Lung microvascular endothelial cell (primary cell): Measurements from ENCODE around the gene SLMAP. TPM values are rescaled to one million over a fixed set of nuclear protein-coding genes. Genes with fewer than 3 reads are reported as not detected.
"Not testable (repeated sequence)": the region's sequence is repeated elsewhere in the genome, so short reads cannot be mapped to it uniquely, and the experiment has no call there.

Source experiments
- DNase-seq, 2 donors: peaks; one replicate each; pipeline versions ENCODE4 v3.0.0 to v3.0.0-alpha.2; 2010; ENCODE audit warnings: low read depth in 2 of 2
- total RNA-seq: library from RNA; depleted of rRNA; stranded (reverse); fragments of >200 nt; gene quantifications from 2 replicates; pipeline ENCODE4 v1.2.1, GENCODE V29; 2014

Gene SLMAP
- total RNA-seq, 1 donor from 2014 or later: 27.6 TPM

GRCh38 chr3:57792198-57792597 lies 36.1 kb downstream of the SLMAP start:
- DNase-seq: no peak

DNA sequence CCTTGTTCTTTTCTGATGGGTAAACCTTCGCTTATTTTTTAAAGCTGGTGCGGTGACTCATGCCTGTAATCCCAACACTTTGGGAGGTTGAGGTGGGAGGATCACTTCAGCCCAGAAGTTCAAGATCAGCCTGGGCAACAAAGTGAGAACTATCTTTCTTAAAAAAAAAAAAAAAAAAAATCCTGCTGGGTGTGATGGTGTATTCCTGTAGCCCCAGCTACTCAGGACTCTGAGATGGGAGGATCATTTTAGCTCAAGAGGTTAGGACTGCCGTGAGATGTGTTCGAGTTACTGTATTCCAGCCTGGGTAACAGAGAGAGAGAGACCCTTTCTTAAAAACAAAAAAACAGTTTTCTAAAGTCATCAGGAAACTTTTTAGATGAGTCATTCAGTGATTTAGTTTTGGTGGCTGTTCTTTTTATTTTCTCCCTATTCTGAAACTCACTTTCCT lies 37.7 kb downstream of the SLMAP start:
- DNase-seq: peak in 1 of 2 donors; percentile 16

DNA sequence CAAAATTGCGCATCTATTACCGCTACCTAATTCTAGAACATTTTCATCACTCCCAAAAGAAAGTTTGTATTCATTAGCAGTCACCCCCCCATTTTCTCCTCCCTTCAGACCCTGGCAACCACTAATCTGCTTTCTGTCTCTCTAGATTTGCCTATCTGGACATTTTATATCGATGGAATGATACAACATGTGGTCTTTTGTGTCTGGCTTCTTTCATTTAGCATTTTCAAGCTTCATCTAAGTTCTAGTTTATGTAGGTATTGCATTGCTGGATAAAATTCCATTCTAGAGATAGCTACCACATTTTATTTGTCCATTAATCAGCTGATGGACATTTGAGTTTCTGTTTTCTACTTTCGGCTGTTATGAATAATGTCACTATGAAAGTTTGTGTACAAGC lies 38.4 kb downstream of the SLMAP start:
- DNase-seq: no peak

GRCh38 chr3:57794951-57795350 lies 38.8 kb downstream of the SLMAP start:
- no peak for DNase-seq

- peak; percentile 23 to 46 for DNase-seq
Observed at GRCh38 chr3:57796261-57796660, 40.2 kb downstream of the SLMAP start.

DNA sequence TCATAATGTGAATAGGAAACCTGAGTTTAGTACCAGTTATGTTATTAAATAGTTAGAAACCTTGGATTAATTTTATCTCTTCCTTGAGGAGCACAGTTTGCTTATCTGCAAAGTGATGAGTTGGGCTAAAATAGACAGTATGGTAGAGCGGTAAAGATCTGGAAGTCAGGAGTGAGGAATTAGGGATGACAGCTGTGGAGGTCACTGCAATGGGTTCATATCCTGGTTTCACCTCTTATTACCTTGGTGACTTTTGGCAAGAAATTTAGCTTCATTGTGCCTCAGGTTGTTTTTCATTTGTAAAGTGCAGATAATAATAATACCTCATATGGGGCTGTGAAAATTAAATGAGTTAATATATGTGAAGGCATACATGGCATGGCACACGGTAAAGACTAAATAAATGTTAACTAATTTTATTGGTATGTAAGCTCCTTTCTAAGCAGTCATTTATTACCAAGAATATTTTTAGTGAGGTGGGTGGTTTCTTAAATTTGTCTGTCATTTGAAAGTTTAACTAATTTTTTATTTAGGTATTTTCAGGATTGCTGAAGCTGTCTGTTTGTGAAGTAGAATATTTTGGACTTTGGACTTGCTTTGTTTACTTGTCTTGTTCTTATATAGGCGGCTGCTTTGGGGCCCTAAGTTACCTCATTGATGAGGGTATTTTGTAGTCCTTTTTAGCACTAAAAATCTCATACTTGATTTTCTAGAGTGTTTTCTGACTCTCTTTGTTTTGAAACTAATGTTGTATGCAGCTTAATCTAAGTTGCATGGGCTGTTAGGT lies 41.8 kb downstream of the SLMAP start:
- DNase-seq: no peak

- DNase-seq: peak; percentile 54 to 95
Observed at GRCh38 chr3:57803647-57804081, 47.6 kb downstream of the SLMAP start.

- no peak for DNase-seq
Observed at GRCh38 chr3:57805266-57805665, 49.2 kb downstream of the SLMAP start.

GRCh38 chr3:57805674-57806073 lies 49.6 kb downstream of the SLMAP start:
- DNase-seq: peak in 1 of 2 donors; percentile 86

- not testable (repeated sequence) for DNase-seq
Observed at GRCh38 chr3:57806195-57806594, 50.1 kb downstream of the SLMAP start.

GRCh38 chr3:57808961-57809608 lies 53.0 kb downstream of the SLMAP start:
- no peak for DNase-seq

DNA sequence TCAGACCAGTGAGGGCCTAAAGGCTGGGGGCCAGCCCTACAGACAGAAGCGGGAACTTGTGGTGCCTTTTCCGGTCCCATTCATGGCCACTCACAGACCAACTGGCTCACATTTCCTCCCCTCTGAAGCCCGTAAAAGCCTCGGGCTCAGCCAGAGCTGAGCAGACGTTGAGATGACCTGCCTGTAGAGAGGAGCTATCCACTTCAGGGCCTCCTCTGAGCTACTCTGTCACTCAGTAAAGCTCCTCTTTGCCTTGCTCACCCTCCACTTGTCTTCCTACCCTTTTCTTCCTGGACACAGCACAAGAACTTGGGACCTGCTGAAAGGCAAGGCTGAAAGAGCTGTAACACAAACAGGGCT lies 53.5 kb downstream of the SLMAP start:
- no peak for DNase-seq

DNA sequence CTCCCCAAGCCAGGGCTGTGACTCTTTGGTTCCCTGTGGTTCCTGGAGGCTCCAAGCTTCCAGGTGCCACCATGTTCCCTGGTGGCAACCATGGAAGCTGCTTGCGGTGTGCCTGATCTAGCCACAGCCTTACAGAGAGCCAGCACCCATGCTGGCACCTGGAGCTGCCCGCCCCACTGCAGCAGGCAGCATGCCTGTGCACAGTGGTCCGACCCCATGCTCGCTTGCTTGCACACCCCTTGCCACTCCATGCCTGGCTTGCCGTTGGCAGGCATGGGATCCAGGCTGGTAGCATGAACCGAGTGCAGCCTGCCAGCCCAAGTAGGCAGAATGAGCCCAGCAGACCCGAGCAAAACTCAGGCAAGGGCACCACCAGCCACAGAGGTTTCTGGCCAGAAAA lies 53.9 kb downstream of the SLMAP start:
- no peak for DNase-seq

DNA sequence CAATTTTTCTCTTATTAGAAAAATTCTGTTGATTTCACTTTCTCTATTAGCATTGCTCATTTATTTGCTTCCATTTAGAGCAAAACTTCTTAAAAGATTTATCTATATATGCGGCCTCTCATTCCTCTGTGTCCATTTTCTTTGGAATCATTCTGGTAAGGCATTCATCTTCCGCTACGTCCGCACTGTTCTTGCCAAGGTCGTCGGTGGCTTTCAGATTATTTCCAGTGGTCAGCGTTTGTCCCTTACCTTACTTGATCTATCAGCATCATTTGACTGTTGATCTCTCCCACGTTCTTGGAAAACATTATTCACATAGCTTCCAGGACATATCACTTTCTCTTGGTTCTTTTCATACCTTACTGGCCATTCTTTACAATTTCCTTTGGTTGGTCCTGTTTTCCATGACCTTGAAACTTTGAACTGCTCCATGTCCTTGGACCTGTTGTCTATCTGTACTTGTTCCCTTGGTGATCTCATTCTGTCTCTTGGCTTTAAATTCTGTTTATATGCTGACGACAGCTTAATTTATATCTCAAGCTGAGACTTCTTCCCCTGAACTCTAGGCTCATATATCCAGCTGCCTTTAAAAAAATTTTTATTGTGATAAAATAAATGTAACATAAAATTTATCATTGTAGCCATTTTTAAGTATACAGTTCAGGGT lies 54.5 kb downstream of the SLMAP start:
- DNase-seq: no peak

GRCh38 chr3:57815036-57815435 lies 58.9 kb downstream of the SLMAP start:
- no peak for DNase-seq

DNA sequence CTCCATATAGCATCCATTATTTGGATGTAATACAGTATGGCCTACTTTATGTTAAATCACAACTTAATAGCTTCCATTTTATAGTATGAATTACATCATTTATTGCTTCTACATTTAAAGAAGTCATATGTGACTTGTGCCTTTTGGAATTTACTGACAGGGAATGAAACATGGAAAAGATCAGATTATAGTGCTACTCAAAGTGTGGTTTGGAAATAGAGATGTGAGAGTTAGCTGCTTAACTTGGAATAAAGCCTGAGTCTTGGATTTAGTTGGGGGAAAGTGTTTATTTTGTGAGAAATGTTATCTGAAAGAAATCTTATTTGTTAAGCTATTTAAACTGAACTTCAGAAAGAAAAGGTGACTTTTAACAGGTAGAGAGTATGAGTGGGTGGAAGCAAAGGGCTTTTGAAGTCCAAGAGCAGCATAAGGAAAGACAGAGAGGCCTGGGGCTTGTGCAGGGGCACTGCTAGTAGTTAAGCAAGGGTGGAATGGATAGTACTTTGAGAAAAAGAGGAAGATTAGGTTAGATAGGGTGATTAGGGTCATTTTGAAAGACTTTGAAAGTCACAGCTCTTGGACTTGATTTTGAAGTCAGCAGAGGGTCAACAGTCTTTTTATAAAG lies 60.5 kb downstream of the SLMAP start:
- no peak for DNase-seq

DNA sequence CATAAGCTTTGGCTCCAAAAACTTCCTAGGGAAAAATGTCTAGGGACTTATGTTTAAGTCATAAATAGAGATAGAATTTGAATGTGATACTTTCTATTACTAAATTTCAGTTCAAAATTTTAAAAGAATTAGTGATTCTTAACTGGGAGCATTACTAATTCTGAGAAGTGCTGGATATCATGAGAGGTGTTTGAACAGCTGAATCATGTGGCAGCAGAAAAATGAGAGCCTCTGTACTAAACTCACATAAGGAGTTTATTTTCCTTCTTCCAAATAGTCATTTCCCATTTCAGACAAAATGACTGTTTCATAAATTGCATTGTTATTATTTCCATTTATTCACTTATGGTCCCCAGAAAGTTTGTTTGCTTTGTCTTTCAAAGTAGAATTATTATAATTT lies 62.7 kb downstream of the SLMAP start:
- DNase-seq: no peak

DNA sequence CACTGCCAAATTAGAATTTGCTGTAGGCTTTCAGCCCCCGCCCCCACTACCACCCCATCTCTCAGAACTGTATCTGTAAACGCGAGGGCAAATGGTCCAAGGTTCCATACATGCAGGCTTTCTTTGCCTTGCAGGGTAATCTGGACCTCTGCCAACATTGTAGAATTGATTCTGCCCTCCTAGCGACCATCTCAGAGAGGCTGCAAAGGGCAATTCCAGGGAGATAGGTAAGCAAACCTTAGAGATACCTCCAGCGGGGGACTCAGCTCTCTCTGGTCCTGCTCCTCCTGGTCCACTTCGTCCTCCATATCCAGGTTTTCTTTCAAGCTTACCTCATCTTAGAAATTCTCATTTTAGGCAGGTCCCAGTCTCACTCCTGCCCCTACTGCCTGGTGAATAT lies 64.4 kb downstream of the SLMAP start:
- no peak for DNase-seq

GRCh38 chr3:57821765-57822164 lies 65.7 kb downstream of the SLMAP start:
- no peak for DNase-seq

DNA sequence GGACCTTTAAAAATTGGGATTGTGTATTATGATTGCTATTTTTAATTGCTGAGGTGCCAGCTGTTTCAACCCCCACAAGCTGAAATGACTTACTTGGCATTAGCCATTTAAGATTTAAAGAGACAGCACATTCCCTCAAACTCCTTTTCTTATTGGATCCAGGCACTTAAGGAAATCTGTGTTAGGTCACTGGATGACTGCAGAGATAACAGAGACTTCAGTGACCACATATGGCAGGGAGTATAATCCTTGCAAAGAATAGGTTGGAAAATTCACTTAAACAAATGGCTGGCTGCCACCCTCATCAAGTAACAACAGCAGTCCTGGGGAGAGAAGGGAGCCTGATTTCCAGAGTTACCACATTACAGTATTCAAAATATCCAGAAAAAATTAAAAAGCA lies 66.6 kb downstream of the SLMAP start:
- no peak for DNase-seq

DNA sequence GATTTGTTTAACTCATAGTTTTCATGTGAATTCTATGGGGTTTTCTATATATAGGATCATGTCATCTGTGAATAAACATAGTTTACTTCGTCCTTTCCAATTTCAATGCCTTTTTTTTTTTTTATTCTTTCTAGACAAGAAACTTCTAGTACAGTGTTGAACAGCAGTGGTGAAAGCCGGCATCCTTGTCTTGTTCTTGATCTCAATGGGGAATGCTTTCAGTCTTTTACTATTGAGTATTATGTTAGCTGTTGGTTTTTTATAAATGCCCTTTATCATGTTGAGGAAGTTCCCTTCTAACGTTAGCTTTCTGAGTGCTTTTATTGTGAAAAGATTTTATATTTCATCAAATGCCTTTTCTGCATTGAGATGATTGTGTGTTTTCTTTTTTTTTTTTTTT lies 69.0 kb downstream of the SLMAP start:
- DNase-seq: no peak
